Left renal cortex interstitium (tissue), 4 donors: ENCODE measurements around the gene LRRC55. TPM values are rescaled to one million over a fixed set of nuclear protein-coding genes. Genes with fewer than 3 reads are reported as not detected.

Experiments used
- DNase-seq, 4 donors: peaks; one replicate each; pipeline ENCODE4 v3.0.0-alpha.2; 2013; ENCODE audit warnings: low read depth in 4 of 4, low spot score in 2 of 4, missing footprints in 1 of 4
- polyA plus RNA-seq, 4 donors: library from polyadenylated mRNA; unstranded; fragments of 120-200 nt; gene quantifications; one replicate each; pipeline ENCODE4 v1.2.1, GENCODE V29; 2013; ENCODE audit not compliant: insufficient read length in 4 of 4

LRRC55 gene, protein sequence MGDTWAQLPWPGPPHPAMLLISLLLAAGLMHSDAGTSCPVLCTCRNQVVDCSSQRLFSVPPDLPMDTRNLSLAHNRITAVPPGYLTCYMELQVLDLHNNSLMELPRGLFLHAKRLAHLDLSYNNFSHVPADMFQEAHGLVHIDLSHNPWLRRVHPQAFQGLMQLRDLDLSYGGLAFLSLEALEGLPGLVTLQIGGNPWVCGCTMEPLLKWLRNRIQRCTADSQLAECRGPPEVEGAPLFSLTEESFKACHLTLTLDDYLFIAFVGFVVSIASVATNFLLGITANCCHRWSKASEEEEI
- polyA plus RNA-seq, result 1 to 10 TPM; 4.9 to 5.7 (median 5.5) TPM

DNA sequence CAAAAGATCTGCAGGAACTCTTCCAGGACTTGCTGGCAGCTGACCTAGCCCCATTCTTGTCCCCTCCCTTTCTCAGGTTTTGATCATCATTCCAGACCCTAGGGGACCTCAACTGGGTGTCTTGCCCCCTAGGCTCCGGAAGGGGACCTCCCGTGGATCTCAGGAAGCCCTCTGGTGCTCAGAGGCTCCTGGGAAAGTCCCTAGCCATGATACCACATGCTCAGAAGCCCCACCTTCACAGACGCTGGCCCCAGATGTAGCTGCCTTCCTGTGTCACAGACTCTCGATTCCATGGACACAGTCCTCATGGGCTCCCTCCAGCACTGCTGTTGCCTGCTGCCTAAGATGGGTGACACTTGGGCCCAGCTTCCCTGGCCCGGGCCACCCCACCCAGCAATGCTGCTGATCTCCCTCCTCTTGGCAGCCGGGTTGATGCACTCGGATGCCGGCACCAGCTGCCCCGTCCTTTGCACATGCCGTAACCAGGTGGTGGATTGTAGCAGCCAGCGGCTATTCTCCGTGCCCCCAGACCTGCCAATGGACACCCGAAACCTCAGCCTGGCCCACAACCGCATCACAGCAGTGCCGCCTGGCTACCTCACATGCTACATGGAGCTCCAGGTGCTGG is at the start of gene LRRC55:
TSS of gene LRRC55 (plus strand) at position 276 of the 628 bp plus-strand sequence. CDS start at position 346, 70 bp downstream.
- no peak for DNase-seq

DNA sequence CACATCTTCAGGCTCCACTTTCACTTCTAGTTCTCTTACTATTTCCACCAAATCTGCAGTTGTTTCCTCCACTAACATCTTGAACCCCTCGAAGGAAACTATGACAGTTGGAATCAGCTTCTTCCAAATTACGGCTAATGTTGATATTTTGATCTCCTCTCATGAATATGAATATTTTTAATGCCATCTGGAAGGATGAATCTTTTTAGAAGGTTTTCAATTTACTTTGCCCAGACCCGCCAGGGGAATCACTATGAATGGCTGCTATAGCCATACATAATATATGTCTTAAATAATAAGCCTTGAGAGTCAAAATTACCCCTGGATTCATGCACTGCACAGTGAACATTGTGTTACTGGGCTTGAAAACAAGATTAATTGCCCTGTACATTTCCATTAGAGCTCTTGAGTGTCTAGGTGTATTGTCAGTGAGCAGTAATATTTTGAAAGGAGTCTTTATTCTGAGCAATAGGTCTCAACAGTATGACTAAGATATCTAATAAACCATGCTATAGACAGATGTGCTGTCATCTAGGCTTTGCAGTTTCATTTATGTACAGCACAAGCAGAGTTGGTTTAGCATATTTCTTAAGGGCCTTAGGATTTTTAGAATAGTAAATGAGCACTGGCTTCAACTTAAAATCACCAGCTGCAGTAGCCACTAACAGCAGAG is 48.3 kb upstream of the LRRC55 start:
- DNase-seq, result no peak

DNA sequence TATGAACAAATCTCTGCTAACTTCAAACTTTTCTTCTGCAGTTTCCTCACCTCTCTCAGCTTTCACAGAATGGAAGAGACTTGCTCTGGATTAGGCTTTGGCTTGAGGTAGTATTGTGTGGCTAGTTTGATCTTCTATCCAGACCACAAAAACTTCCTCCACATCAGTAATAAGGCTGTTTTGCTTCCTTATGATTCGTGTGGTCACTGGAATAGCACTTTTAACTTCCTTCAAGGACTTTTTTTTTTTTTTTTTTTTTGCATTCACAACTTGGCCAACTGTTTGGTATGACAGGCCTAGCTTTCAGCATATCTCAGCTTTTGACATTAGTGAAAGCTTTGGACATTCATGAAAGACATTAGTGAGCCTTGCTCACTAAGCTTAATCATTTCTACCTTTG is 47.5 kb upstream of the LRRC55 start:
- DNase-seq, result no peak

DNA sequence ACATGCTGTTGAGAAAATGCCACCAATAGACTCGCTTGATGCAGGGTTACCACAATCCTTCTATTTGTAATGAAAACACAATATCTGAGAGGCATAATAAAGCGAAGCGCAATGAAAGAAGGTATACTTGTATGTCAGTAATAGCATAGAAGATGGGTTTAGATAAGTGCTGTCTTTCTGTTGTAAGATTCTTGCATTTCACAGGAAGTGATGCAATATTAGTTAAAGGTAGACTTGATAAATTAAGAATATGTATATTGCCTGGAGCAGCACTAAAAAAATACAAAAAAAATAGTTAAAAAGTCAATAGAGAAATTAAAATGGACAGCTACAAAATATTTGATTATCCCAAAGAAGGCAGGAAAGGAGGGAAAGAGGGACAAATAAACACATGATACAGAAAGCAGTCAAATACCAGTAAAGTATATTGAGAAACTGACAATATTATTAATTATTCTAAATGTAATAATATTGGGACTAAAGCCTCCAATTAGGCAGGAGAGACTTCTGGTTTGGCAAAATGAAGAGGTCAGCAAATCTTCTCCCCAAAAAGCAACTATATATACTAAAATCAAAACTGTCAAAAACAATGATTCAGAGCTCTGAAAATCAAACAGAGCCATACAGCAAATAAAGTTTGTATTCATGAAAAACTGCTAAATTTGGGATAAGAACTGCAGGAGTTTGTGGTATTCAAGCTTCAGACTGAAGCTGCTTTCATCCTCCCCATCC is 46.6 kb upstream of the LRRC55 start:
- DNase-seq, result no peak

DNA sequence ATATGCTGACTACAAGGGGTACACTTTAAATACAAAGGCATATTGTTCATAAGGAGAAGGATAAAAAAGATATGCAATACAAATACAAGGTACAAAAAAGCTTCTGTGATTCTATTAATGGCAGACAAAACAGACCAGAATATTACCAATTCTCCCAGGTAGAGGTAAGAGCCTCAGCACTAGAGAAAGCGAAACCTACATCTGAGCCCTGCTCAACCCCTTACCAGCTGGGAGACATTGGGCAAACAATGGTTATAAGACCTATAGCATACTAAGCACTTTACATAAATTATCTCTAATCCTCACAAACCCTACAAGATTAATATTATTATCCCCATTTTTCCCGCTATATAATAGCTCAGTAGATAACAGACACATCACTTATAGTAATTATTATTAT is 41.2 kb upstream of the LRRC55 start:
- no peak for DNase-seq

DNA sequence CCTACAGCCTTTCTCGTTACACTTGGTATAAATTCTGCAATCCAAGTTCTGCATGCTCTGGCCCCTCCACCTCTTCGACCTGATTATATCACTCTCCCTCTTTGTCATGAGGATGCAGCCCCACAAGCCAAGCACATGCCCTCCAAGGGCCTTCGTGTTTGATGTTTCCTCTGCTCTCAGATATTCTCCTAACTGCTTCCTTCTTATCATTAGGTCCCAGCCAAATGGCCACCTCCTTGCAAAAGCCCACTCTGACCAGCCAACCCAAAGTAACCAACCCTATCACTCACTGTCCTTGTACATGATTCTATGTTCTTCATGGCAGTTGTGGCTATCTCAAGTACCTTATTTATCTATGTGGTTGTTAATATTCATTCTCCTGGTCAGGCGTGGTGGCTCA is 38.3 kb upstream of the LRRC55 start:
- no peak for DNase-seq

DNA sequence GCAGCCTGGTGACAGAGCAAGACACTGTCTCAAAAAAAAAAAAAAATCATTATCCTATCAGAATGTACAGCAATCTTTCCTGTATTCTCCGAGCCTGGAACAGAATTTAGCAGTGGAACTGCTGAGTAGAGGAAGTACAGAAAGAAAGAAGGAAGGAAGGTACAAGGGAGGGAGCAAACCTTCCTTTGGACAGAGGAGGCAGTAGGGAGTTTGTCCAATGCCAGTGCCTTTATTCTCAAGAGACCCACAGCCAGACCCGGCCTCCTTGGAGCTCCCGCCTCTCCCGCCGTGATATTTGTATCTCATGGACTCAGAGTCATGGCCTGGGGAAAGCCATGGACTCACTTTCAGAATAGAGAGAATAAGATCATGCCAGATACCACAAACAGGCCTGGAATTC is 37.7 kb upstream of the LRRC55 start:
- DNase-seq, result no peak

DNA sequence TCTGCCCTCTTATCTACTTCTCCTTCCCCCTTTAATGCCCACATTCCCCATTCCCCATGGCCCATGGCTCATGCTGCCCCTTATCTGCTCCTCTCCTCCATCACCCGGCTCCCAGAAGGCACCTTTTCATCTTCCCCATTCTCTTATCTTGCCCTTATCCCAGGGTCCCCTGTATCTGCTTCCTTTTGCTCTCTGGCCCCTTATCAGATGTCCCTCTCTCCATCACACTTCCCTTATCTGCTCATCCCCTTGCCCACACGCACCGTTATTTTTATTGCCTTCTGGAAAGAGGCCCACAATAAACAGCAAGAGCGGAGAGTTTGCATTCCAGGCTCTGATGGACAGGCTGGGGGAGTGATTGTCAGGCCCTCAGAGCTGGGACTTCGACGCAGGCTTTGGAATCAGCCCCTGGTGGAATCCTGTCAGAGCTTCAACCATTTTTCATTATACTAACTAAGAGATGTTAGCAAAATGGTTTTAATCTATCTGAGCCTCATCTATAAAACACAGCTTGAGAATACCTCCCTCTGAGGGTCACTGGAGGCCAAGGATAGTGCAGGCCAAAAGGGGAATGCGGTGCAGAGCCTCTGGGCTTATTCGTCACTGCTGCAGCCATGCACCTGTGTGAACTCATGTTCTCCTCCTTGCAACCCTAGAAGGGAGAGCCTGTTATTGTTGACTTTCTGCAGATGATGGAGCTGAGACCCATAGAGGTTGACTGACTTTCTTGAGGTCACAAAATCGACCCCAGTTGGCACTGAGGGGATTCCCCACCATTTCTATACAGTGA is 37.0 kb upstream of the LRRC55 start:
- DNase-seq, result no peak

DNA sequence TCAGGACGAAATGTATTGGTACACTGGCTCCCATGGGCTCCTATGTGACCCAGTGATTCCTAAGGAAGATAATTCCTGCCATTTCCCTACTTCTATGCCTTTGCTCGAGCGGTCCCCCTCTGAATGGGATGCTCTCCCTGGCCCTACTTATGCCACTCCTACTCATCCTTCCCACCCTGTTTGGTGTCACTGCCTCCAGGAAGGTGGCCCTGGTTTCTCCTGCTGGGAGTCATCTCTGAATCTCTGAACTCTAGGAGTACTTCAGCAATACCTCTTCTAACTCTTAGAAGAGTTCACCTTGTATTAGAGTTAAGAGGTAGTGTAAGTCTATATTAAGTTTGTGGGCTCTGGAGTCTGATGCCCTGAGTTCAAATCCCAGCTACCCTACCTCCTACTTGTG is 35.5 kb upstream of the LRRC55 start:
- DNase-seq, result no peak

DNA sequence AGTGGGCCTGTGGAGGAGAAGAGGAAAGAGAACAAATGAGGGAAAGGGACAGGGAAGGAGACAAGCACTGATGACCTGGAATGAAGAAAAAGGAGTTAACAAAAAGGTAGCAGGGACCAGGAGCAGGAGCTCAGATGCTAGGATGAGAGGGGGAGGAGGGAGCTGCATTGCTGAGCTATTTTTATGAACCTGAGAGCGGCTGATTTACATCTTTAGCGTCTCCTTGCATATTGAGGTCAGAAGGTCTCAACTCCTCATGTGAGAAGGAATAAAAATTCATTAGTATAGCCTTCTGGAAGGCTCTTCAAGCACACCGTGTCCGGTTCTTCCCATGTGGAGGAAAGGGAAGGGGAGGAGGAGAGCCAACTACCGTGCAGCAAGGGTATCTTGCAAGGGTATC is 33.1 kb upstream of the LRRC55 start:
- DNase-seq, result no peak

DNA sequence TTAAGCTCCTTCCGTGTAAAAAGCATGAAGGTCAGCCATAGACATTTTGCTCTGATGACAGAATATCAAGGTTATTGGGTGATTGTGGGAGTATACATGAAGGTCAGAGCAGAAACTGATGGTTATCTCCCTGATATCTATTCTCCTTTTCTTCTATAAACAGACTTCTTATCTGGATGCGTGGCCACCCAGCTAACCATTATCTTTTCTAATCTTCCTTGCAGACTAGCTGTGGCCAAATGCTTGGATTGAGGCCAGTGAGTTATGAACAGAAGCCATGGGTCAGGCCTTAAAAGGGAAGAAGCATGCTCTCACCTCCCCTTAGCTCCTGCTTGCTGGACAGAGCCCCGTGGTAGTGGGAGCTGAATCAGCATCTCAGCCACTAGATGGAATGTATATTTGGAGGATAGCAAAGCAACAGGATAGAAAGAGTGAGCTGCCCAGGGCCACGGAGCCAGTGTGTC is 31.3 kb upstream of the LRRC55 start:
- no peak for DNase-seq

DNA sequence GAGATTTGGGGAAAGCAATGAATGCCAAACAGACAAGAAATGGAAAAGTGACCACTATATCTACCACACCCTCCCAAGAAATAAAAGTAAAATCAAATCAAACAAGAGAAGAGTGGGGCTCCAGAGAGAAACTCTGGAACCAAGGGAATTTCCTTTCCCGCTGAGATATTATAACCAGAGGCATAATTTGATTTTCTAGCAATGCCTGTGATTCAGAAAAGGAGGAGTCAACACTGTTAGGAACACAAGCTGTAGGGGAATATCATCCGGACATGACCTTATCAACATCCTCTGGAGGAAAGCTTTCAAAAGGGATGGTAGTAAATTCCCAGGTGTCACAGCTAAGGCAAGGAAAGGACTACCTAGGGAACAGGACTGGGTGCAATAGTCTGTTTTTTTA is 29.6 kb upstream of the LRRC55 start:
- no peak for DNase-seq

DNA sequence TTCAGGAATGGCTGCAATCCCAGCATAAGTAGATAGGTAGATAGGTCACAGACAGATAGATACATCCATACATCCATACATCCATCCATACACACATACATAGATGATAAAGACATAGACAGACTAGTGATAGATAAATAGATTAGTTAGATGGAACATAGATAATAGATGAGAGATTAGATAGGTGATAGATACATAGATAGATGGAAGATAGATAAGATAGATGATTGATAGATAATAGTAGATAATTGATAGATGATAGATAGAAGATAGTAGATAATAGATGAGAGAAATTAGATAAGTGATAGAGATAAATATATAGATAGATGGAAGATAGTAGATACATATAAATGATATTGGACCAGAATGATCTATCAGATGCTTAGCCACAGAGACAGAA is 28.3 kb upstream of the LRRC55 start:
- DNase-seq, result no peak

DNA sequence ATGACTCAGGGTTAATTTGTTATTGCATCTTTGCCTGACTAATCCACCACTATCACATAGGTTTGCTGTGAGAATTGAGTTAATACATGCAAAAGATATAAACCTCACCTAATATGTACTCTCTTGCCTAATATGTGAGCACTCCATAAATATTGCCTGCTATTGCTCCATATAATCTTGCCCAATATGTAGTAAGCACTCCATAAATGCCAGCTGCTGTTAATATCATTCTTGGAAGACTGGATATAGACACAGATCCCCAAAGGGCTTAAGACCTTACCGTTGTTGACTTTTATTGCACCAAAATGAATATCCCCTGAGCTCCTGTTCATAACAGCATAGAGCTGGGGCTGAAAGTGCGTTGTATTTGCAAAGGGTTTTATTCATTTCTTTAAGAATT is 27.0 kb upstream of the LRRC55 start:
- DNase-seq, result no peak

DNA sequence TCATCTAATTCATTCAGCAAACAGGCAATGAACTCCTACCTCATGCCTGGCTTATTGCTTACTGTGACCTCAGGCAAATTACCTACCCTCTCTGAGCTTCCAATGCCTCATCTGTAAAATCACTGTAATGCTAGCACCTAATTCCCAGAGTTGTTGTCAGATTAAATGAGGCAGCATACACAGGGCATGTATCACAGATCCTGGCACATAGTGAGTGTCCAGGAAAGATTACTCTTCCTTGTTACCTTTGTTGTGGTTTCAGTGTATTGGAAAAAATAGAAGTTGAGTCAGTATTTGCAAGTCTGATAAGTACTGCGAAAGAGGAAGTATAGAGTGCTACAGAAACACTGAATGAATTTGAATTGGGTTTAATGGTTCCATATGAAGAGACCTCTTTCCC is 26.4 kb upstream of the LRRC55 start:
- DNase-seq, result no peak

DNA sequence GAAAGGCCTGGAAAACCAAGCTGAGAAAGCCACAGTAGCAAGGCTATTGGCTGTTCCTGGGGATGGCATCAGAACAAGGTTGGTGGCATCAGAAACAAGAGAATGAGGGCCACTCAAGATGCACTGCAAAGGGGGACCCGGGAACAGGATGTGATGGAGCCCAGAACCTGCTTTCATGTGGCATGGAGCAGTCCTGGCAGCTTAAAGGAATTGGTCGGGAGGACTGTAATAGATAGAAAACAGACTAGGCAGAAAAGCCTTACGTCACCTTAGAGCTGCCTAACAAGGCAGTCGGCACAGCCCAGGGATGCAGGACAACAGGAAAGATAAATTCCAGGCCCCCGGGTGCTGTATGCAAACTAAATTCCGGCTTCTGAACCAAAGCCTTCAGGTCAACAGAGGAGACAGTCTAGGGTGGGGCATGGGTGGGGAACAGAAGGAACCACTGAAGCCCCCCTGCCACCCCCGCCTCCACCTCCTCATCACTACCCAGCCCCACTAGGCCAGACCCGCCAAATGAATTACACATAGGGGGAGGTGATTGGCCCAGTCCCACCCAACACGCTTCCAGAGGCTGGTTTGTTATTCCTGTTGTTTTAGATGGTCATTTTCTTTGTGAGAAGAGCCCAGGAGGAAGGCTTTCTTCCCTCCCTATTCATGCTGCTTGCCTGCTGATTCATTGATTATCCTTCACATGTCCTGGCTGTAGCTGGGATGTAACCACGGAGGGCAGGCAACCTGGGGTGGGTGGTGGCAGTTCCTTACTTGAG is 25.7 kb upstream of the LRRC55 start:
- no peak for DNase-seq

DNA sequence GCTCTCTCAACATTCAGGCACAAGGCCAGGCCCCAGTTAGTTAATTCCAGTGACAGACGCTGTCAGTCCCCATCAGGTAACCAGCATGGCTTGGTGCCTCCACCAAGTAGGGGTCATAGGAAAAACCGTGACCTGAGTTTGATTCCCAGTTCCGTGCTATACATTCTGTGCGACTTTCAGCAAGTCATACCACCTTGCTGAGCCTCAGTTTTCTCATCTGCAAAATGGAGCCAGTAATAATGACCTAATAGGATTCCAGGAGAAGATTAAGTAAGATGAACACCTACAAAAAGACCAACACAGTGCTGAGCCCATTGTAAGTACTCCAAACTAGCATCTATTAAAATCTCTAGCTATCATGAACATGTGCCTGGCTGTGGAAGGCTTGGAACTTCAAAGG is 24.8 kb upstream of the LRRC55 start:
- no peak for DNase-seq

DNA sequence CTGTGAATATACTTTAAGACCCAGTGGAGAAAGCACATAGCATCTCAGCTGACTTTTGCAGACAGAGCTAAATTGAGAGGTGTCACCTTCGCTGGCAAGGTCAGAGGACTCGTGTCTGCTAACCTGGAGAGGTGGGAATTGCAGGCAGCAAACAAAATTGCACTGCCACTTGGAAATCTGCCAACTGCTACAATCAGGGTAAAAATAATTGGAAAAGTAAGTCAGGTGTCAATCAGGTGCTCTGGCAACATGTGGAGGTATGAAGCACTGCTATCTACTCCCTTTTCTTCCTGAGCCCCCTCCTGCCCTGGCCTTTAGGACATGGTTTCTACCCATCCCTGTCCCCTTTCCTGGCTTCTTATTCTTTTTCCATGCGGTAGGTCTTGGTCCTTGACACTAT is 24.1 kb upstream of the LRRC55 start:
- DNase-seq, result no peak

DNA sequence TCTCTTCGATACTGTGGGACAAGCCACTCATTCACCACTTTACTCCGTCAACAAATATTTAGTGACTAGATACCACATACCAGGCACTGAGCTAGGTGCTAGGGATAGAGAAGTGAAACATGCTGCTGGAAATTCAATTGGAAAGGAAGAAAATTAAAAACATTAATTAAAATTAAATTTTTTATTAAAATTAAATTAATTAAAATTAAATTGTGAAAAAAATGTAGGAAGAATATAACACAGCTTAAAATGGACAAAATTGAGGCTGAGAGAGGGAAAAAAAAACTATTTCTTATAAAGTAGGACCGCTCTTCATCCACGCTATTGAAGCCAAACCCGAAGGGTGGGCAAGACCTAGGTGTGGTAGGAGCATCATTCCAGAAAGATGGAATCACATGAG is 23.6 kb upstream of the LRRC55 start:
- DNase-seq, result no peak

DNA sequence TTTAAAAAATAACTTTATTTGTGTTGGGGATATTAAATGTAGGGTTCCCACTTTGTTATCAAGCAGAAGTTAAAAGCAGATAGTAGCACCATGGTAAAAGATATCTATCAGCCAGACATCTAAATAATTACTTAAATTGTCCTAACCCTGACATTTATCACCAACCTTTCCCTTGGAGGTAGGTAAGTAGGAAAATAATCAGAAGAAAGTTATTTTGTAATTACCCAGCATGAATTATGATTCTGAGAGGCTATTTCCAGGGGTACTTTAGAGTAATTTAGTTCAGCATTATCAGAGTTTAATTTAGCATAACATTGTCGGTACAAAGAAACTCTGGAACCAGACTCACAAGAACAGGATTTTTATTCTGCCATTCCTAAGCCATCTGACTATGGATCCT is 23.2 kb upstream of the LRRC55 start:
- no peak for DNase-seq
